ENCODE results near the gene FNDC11.
"Not testable (repeated sequence)": the region's sequence is repeated elsewhere in the genome, so short reads cannot be mapped to it uniquely, and the experiment has no call there.

FNDC11 gene

DNA sequence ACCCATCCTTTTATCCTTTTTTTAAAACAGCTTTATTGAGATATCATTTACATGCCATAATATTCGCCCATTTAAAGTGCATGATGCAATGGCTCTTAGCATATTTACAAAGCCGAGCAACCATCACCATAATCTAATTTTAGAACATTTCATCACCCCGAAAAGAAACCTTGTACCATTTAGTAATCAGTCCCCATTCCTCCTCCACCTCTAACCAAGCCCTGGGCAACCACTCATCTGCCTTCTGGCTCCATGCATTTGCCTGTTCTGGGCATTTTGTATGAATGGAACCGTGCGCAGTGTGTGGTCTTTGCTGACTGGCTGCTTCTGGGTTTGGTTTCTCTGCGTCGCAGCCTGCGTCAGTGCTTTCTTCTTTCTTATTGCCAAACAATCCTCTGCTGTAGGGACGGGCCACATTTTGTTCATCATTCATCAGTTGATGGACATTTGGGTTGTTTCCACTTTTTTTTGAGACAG is 44.8 kb upstream of the FNDC11 start:
- CTCF ChIA-PET = interaction anchor here (1.5 kb wide), 1 partner anchor 13 kb away, joined by 5 read pairs; no protein-coding TSS in a partner anchor
- TF ChIP-seq, protein P1, sequence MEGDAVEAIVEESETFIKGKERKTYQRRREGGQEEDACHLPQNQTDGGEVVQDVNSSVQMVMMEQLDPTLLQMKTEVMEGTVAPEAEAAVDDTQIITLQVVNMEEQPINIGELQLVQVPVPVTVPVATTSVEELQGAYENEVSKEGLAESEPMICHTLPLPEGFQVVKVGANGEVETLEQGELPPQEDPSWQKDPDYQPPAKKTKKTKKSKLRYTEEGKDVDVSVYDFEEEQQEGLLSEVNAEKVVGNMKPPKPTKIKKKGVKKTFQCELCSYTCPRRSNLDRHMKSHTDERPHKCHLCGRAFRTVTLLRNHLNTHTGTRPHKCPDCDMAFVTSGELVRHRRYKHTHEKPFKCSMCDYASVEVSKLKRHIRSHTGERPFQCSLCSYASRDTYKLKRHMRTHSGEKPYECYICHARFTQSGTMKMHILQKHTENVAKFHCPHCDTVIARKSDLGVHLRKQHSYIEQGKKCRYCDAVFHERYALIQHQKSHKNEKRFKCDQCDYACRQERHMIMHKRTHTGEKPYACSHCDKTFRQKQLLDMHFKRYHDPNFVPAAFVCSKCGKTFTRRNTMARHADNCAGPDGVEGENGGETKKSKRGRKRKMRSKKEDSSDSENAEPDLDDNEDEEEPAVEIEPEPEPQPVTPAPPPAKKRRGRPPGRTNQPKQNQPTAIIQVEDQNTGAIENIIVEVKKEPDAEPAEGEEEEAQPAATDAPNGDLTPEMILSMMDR (IDR thresholded peaks at IDR 0.05; ENCODE audit: control extremely low read depth, extremely low read depth, low read depth, missing control alignments) = no peak
- no peak for DNase-seq (ENCODE audit: extremely low spot score)
- POLR2A ChIA-PET = no interaction called here

DNA sequence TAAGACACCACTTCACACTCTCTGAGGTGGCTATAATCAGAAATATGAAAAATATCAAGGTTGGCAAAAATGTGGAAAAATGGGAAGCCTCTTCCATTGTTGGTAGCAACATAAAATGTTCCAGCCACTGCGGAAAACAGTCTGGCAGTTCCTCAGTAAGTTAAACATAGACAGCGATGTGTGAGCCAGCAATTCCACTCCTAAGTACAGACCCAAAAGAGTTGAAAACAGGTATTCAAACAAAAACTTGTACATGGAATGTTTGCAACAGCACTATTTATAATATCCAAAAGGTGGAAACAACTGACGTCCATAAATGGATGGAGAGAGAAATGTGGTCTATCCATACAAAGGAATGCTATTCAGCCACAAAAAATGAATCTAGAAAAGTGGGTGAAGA is 40.8 kb upstream of the FNDC11 start:
- CTCF ChIA-PET = no interaction called here
- POLR2A ChIA-PET = no interaction called here
- TF ChIP-seq, protein P1 (IDR thresholded peaks at IDR 0.05; ENCODE audit: control extremely low read depth, extremely low read depth, low read depth, missing control alignments) = no peak
- DNase-seq (ENCODE audit: extremely low spot score) = no peak

DNA sequence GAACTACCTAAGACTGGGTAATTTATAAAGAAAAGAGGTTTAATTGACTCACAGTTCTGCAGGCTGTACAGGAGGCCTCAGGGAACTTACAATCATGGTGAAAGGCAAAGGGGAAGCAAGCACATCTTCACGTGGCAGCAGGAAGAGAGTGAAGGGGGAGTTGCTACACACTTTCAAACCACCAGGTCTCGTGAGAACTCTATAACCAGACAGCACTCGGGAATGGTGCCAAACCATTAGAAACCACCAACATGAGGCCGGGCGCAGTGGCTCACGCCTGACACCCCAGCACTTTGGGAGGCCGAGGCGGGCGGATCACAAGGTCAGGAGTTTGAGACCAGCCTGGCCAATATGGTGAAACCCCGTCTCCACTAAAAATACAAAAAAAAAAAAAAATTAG is 39.4 kb upstream of the FNDC11 start:
- CTCF ChIA-PET; POLR2A ChIA-PET; DNase-seq (ENCODE audit: extremely low spot score): not testable (repeated sequence)

DNA sequence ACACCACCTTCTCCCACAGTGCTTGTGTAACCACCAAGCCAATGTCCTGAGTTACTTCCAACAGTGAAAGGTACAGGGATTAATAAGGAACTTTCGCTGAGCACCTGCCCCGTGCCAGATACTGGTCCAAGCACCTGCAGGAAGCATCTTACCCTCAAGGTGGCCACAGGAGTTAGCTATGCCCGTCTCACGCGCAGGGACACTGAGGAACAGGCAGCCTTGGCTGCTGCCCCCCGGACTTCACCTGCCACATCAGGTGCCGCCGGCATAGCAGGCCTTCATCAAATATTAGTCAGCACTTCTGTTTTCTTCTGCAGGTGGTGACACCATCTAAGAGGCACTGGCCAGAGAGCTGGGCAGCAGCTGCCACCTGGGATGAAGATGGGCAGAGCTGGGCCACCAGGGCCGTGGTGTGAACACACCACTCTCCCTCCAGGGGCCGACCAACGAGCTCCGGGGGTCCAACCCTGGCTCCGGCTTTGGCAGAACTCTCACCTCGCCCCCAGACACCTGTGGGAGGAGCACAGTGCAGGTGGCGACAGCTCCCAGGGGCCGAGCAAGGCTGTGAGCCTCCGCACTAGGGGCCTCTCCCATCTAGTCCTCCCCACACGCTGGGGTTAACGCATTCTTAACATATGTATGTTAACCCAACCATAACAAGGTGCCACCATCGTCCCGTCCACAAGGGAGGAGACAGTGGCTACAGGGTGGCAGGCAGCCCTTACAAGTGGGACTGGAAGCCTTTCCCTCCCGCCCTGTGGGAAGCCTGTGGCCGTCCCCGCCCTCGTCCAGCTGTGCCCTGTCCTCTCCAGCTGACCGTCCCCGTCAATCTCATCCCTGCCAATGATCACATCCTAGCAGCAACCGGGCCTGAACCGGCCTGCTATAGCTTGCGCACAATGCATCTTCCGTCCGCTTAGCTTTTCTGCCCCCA is 36.3 kb upstream of the FNDC11 start:
- ChIA-PET POLR2A (no interaction called here), CTCF (interaction anchor here (1.5 kb wide), 1 partner anchor 22 kb away, joined by 4 read pairs; no protein-coding TSS in a partner anchor)
- TF ChIP-seq, protein P1 (IDR thresholded peaks at IDR 0.05; ENCODE audit: control extremely low read depth, extremely low read depth, low read depth, missing control alignments) = no peak
- DNase-seq (ENCODE audit: extremely low spot score) = no peak

DNA sequence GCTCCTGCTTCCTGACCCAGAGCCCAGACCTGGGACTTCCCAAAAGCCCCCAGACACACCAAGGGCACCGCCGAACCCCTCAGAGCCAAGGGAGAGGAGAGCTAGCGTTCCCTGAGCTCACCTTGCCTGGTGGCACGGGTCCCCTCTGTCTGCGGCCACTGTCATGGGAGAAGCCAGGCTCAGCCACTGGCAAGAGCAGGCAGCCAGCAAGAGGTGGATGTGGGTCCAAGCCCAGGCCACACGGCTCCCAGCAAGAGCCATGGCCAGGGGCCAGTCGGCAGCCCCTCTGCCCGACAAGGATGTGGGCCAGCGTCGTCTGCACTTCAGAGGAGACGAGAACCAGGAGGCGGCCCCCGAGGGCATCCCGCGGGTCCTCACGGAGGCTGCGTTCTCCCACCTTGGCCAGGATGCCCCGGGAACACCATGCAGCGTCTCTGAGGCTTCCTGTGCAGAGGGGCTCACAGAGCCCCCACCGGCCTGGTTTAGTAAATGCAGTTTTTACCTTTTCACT is 35.6 kb upstream of the FNDC11 start:
- CTCF ChIA-PET = interaction anchor here (1.5 kb wide), 1 partner anchor 22 kb away, joined by 4 read pairs; no protein-coding TSS in a partner anchor
- no peak for DNase-seq (ENCODE audit: extremely low spot score)
- TF ChIP-seq, protein P1 (IDR thresholded peaks at IDR 0.05; ENCODE audit: control extremely low read depth, extremely low read depth, low read depth, missing control alignments) = no peak
- POLR2A ChIA-PET = no interaction called here

DNA sequence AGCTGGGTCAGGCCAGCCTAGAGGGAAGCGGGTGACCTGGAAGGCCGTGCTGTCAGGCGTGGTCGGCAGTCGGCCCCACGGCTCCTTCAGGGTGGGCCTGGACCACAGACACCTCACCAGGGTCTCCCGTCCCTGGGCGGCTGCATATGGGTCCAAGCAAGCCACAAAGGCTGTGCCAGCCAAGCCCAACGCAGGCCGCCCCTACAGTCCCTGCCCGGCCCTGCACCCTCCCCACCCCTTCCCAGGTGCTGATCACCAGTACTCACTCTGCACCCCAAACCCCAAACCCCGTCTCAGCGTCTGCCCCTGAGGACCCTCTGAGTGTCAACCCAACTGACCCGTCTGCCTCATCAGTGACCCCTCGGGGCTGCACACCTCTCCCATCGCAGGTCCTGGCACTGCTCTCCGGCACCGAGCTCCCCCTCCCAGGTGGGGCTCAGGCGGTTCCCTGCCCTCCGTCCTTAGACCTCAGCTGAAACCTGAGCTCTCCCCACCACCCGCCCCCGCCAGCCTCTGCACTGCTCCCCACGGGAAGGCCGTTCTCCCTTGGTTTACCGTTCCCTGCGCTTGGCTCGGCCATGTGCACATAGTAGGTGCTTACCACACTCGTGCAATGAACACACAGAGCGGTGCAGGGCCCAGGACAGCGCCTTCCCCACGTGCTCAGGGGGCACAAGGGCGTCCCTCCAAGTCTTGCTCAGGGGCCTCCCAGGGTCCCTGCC is 34.9 kb upstream of the FNDC11 start:
- TF ChIP-seq, protein P1 (IDR thresholded peaks at IDR 0.05; ENCODE audit: control extremely low read depth, extremely low read depth, low read depth, missing control alignments) = no peak
- CTCF ChIA-PET = interaction anchor here (0.6 kb wide), 1 partner anchor 767 kb away, joined by 3 read pairs; no protein-coding TSS in a partner anchor
- DNase-seq (ENCODE audit: extremely low spot score) = no peak
- POLR2A ChIA-PET = no interaction called here
